ENCODE data around the gene TADA1.
A peak's percentile ranks its signal among the peaks of the same experiment; 100 is the strongest.

Gene TADA1

GRCh38 chr1:166844791-166845190 is 31.3 kb downstream of the TADA1 start:
- Histone ChIP-seq H3K27ac (ENCODE audit: low read length) (no peak overlapping the region), H4K20me1 (ENCODE audit: insufficient read depth, low read length) (peaks cover 43% of the 10 kb centered on the region; the same call in 1 of the 2 replicates), H2AFZ (ENCODE audit: low read depth, low read length) (no peak overlapping the region), H3K79me2 (ENCODE audit: insufficient read depth, low read length) (peaks cover 73% of the 10 kb centered on the region), H3K9me3 (ENCODE audit: insufficient read depth, low read length, severe bottlenecking) (no peaks in the 10 kb centered on the region), H3K36me3 (ENCODE audit: insufficient read depth, low read length) (peaks cover 96% of the 10 kb centered on the region), H3K27me3 (ENCODE audit: insufficient read depth, low read length, poor library complexity) (no peaks in the 10 kb centered on the region), H3K4me3 (ENCODE audit: low read depth in 1 of 2, low read length in 2 of 2) (no peak overlapping the region), H3K9ac (ENCODE audit: low read depth, low read length) (no peak overlapping the region), H3K4me1 (ENCODE audit: insufficient read depth, low read length) (peaks cover 39% of the 10 kb centered on the region), H3K4me2 (ENCODE audit: insufficient read depth, low read length) (peak overlapping the region; percentile 18; the same call in 1 of the 2 replicates)
- TF ChIP-seq CTCF (IDR thresholded peaks at IDR 0.05; ENCODE audit: borderline replicate concordance, extremely low read depth, low read length, poor library complexity, severe bottlenecking) = no peak
- no peak for TF ChIP-seq EZH2 (IDR thresholded peaks at IDR 0.05; ENCODE audit: borderline replicate concordance, low read depth, low read length, severe bottlenecking)
- no peak for DNase-seq
- ATAC-seq (ENCODE audit: insufficient read depth, low read depth) = no peak

- DNase-seq (no peak), ATAC-seq (ENCODE audit: insufficient read depth, low read depth) (no peak)
- Histone ChIP-seq H3K27ac (ENCODE audit: low read length) (no peak overlapping the region), H3K36me3 (ENCODE audit: insufficient read depth, low read length) (peaks cover 88% of the 10 kb centered on the region), H4K20me1 (ENCODE audit: insufficient read depth, low read length) (peaks cover 36% of the 10 kb centered on the region; the same call in 1 of the 2 replicates), H3K4me3 (ENCODE audit: low read depth in 1 of 2, low read length in 2 of 2) (no peak overlapping the region), H2AFZ (ENCODE audit: low read depth, low read length) (no peak overlapping the region), H3K4me1 (ENCODE audit: insufficient read depth, low read length) (peaks cover 40% of the 10 kb centered on the region), H3K9me3 (ENCODE audit: insufficient read depth, low read length, severe bottlenecking) (no peaks in the 10 kb centered on the region), H3K9ac (ENCODE audit: low read depth, low read length) (no peak overlapping the region), H3K27me3 (ENCODE audit: insufficient read depth, low read length, poor library complexity) (no peaks in the 10 kb centered on the region), H3K79me2 (ENCODE audit: insufficient read depth, low read length) (peaks cover 69% of the 10 kb centered on the region), H3K4me2 (ENCODE audit: insufficient read depth, low read length) (no peak overlapping the region; the same call in 1 of the 2 replicates)
- no peak for TF ChIP-seq EZH2 (IDR thresholded peaks at IDR 0.05; ENCODE audit: borderline replicate concordance, low read depth, low read length, severe bottlenecking)
These were observed 32.1 kb downstream of the TADA1 start for GRCh38 chr1:166843769-166844596.

- H4K20me1 ChIP-seq (ENCODE audit: insufficient read depth, low read length) = peaks cover 34% of the 10 kb centered on the region; the same call in 1 of the 2 replicates
- H3K79me2 ChIP-seq (ENCODE audit: insufficient read depth, low read length) = peaks cover 70% of the 10 kb centered on the region
- no peaks in the 10 kb centered on the region for H3K9me3 ChIP-seq (ENCODE audit: insufficient read depth, low read length, severe bottlenecking)
- TF ChIP-seq CTCF (IDR thresholded peaks at IDR 0.05; ENCODE audit: borderline replicate concordance, extremely low read depth, low read length, poor library complexity, severe bottlenecking) = no peak
- no peak for TF ChIP-seq EZH2 (IDR thresholded peaks at IDR 0.05; ENCODE audit: borderline replicate concordance, low read depth, low read length, severe bottlenecking)
- DNase-seq (no peak), ATAC-seq (ENCODE audit: insufficient read depth, low read depth) (no peak)
- no peak overlapping the region; the same call in 1 of the 2 replicates for H3K4me2 ChIP-seq (ENCODE audit: insufficient read depth, low read length)
- no peak overlapping the region for H3K4me3 ChIP-seq (ENCODE audit: low read depth in 1 of 2, low read length in 2 of 2)
- no peak overlapping the region for H3K27ac ChIP-seq (ENCODE audit: low read length)
- H3K4me1 ChIP-seq (ENCODE audit: insufficient read depth, low read length) = peaks cover 46% of the 10 kb centered on the region
- H3K9ac ChIP-seq (ENCODE audit: low read depth, low read length) = no peak overlapping the region
- H3K36me3 ChIP-seq (ENCODE audit: insufficient read depth, low read length) = peaks cover 81% of the 10 kb centered on the region
- no peaks in the 10 kb centered on the region for H3K27me3 ChIP-seq (ENCODE audit: insufficient read depth, low read length, poor library complexity)
- no peak overlapping the region for H2AFZ ChIP-seq (ENCODE audit: low read depth, low read length)
These were observed 32.7 kb downstream of the TADA1 start for GRCh38 chr1:166843322-166843721.
